Ovary (tissue), 3 donors: ENCODE results near the gene MTMR8.

Experiments
- EP300 ChIP-seq: sonication (generic); formaldehyde crosslinking; IDR thresholded peaks from one replicate; pipeline ENCODE4 v1.6.1; 2017; ENCODE audit warnings: antibody characterized with exemption
- POLR2A ChIP-seq: fragments of 450-650 bp; IDR thresholded peaks from one replicate; pipeline ENCODE4 v1.6.1; 2017; ENCODE audit warnings: antibody characterized with exemption, mild to moderate bottlenecking, moderate library complexity
- TF ChIP-seq, protein P1 (sequence below), 3 donors: fragments of 450-650 bp in 2 of 3; fragments of 200-600 bp in 1 of 3; IDR thresholded peaks; one replicate each; pipeline versions ENCODE4 v1.5.1 to v1.8.0; 2016 to 2022; ENCODE audit warnings: antibody characterized with exemption in 3 of 3, mild to moderate bottlenecking in 1 of 3
- donor health status: DM: no; HTN: no; CAD: no.

DNA sequence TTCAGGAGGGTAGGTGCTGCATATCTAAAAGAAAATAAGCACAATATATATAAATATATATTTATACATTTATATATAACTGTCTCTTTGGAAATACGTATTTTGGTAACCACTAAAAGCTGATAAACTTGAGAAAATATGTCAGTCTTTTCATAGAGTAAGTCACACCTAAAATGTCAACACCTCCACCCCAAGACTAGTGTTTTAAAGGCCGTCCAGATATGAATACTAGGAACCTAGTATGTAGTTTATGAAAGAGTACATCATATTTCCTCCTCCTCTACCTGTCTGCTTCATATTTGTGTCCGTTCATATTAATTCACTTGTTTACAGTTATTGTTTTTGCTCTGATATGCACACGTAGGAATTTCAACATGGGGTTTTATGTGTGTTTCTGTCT lies 45.2 kb downstream of the MTMR8 start:
- TF ChIP-seq, protein P1, sequence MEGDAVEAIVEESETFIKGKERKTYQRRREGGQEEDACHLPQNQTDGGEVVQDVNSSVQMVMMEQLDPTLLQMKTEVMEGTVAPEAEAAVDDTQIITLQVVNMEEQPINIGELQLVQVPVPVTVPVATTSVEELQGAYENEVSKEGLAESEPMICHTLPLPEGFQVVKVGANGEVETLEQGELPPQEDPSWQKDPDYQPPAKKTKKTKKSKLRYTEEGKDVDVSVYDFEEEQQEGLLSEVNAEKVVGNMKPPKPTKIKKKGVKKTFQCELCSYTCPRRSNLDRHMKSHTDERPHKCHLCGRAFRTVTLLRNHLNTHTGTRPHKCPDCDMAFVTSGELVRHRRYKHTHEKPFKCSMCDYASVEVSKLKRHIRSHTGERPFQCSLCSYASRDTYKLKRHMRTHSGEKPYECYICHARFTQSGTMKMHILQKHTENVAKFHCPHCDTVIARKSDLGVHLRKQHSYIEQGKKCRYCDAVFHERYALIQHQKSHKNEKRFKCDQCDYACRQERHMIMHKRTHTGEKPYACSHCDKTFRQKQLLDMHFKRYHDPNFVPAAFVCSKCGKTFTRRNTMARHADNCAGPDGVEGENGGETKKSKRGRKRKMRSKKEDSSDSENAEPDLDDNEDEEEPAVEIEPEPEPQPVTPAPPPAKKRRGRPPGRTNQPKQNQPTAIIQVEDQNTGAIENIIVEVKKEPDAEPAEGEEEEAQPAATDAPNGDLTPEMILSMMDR (IDR thresholded peaks at IDR 0.05), result no peak
- TF ChIP-seq POLR2A, result no peak
- TF ChIP-seq EP300, result no peak
